Esophagus squamous epithelium (tissue), 4 donors: ENCODE results near the gene RSAD1.

ENCODE experiments used
- CTCF ChIP-seq, 6 experiments: fragments of 450-650 bp in 4 of 6; fragments of 200-600 bp in 2 of 6; sonication (generic) in 2 of 6; IDR thresholded peaks; one replicate each; pipeline ENCODE4 v1.5.1; 2016 to 2019; ENCODE audit warnings: antibody characterized with exemption in 6 of 6, mild to moderate bottlenecking in 4 of 6, moderate library complexity in 4 of 6
- POLR2A ChIP-seq, 4 donors: fragments of 450-650 bp; IDR thresholded peaks; one replicate each; pipeline ENCODE4 v1.6.1; 2017; ENCODE audit warnings: antibody characterized with exemption in 4 of 4, mild to moderate bottlenecking in 4 of 4, moderate library complexity in 3 of 4

GRCh38 chr17:50479522-50480141 lies 972 bp downstream of the RSAD1 start:
- peak; percentile 29 to 55 (median 37) for TF ChIP-seq CTCF (IDR thresholded peaks at IDR 0.05)
- no peak for TF ChIP-seq POLR2A (IDR thresholded peaks at IDR 0.05)
